CD14-positive monocyte (primary cell): ENCODE measurements around the gene TSPOAP1. TPM values are rescaled to one million over a fixed set of nuclear protein-coding genes. Genes with fewer than 3 reads are reported as not detected.

Experiments
- DNase-seq, 3 donors: peaks; one replicate each; pipeline ENCODE4 v3.0.0-alpha.2; 2011 to 2022
- H2AFZ ChIP-seq: 2 replicates; pipeline ENCODE4 v1.6.0; 2012; ENCODE audit warnings: mild to moderate bottlenecking, low read depth, low read length, inconsistent platforms; ENCODE audit not compliant: insufficient read depth, poor library complexity, severe bottlenecking
- H3K27ac ChIP-seq, 2 donors: 1 replicate in 1 of 2; 2 replicates in 1 of 2; pipeline ENCODE4 v1.5.1; 2012 to 2013; ENCODE audit warnings: low read length in 2 of 2, control low read depth in 1 of 2, inconsistent platforms in 1 of 2, low read depth in 1 of 2, mild to moderate bottlenecking in 1 of 2
- H3K27me3 ChIP-seq, 2 donors: one replicate each; pipeline versions ENCODE4 v1.6.0 to v1.6.1; 2011 to 2013; ENCODE audit warnings: low read length in 2 of 2; ENCODE audit not compliant: control insufficient read depth in 2 of 2, insufficient read depth in 2 of 2
- H3K36me3 ChIP-seq, 2 donors: replicated peaks in 1 of 2; 1 replicate in 1 of 2; 2 replicates in 1 of 2; pipeline versions ENCODE4 v1.5.1 to v1.6.1; 2012 to 2013; ENCODE audit warnings: low read length in 2 of 2, control low read depth in 1 of 2, inconsistent platforms in 1 of 2, mild to moderate bottlenecking in 1 of 2; ENCODE audit not compliant: insufficient read depth in 2 of 2, control insufficient read depth in 1 of 2
- H3K4me1 ChIP-seq, 2 donors: 1 replicate in 1 of 2; 2 replicates in 1 of 2; pipeline versions ENCODE4 v1.5.1 to v1.6.1; 2012 to 2013; ENCODE audit warnings: low read length in 2 of 2, control low read depth in 1 of 2, inconsistent platforms in 1 of 2, mild to moderate bottlenecking in 1 of 2, moderate library complexity in 1 of 2; ENCODE audit not compliant: insufficient read depth in 2 of 2, control insufficient read depth in 1 of 2
- H3K4me2 ChIP-seq: replicated peaks from 2 replicates; pipeline ENCODE3; 2012; ENCODE audit warnings: low read length, moderate library complexity, mild to moderate bottlenecking; ENCODE audit not compliant: poor library complexity, severe bottlenecking; ENCODE audit errors: extremely low read depth
- H3K4me3 ChIP-seq, 3 experiments: fragments of 200-600 bp in 1 of 3; sonication (generic) in 1 of 3; replicated peaks in 1 of 3; 1 replicate in 2 of 3; 2 replicates in 1 of 3; pipeline ENCODE4 v1.5.1; 2011 to 2013; ENCODE audit warnings: low read length in 3 of 3, mild to moderate bottlenecking in 3 of 3, control low read depth in 2 of 3, low read depth in 2 of 3, inconsistent platforms in 1 of 3, moderate library complexity in 1 of 3
- H3K79me2 ChIP-seq: 2 replicates; pipeline ENCODE4 v1.6.0; 2012; ENCODE audit warnings: mild to moderate bottlenecking, control low read depth, inconsistent platforms, low read length, moderate library complexity; ENCODE audit not compliant: insufficient read depth
- H3K9ac ChIP-seq: 2 replicates; pipeline ENCODE4 v1.6.0; 2017; ENCODE audit warnings: low read length, mild to moderate bottlenecking; ENCODE audit not compliant: insufficient read depth, poor library complexity, severe bottlenecking
- H3K9me3 ChIP-seq, 2 donors: replicated peaks in 1 of 2; 1 replicate in 1 of 2; 2 replicates in 1 of 2; pipeline versions ENCODE4 v1.5.1 to v1.6.1; 2012 to 2013; ENCODE audit warnings: low read length in 2 of 2, control low read depth in 1 of 2; ENCODE audit not compliant: control insufficient read depth in 1 of 2, insufficient read depth in 1 of 2
- H4K20me1 ChIP-seq: 2 replicates; pipeline ENCODE4 v1.6.0; 2012; ENCODE audit warnings: mild to moderate bottlenecking, low read length, control low read depth, moderate library complexity; ENCODE audit not compliant: insufficient read depth
- H3K27ac Mint-ChIP-seq, 7 donors: one replicate each; pipeline ENCODE4 v1.8.0; 2020; ENCODE audit warnings: mild to moderate bottlenecking in 7 of 7, mixed read lengths in 7 of 7, moderate library complexity in 6 of 7, inconsistent platforms in 2 of 7
- H3K27me3 Mint-ChIP-seq, 3 donors: one replicate each; pipeline ENCODE4 v1.8.0; 2021 to 2022; ENCODE audit warnings: low read depth in 3 of 3, mild to moderate bottlenecking in 3 of 3, mixed read lengths in 3 of 3, moderate library complexity in 3 of 3, inconsistent platforms in 1 of 3
- H3K36me3 Mint-ChIP-seq, 2 donors: one replicate each; pipeline ENCODE4 v1.8.0; 2020; ENCODE audit warnings: mixed read lengths in 2 of 2, inconsistent platforms in 1 of 2, mild to moderate bottlenecking in 1 of 2
- H3K4me1 Mint-ChIP-seq: one replicate; pipeline ENCODE4 v1.8.0; 2020; ENCODE audit warnings: mild to moderate bottlenecking, mixed read lengths
- H3K4me3 Mint-ChIP-seq, 2 donors: one replicate each; pipeline ENCODE4 v1.8.0; 2020; ENCODE audit warnings: mild to moderate bottlenecking in 2 of 2, mixed read lengths in 2 of 2, moderate library complexity in 1 of 2
- H3K9me3 Mint-ChIP-seq, 7 donors: one replicate each; pipeline ENCODE4 v1.8.0; 2020 to 2022; ENCODE audit warnings: mixed read lengths in 7 of 7, mild to moderate bottlenecking in 6 of 7, moderate library complexity in 6 of 7, inconsistent platforms in 2 of 7
- CTCF ChIP-seq: fragments of 200-600 bp; IDR thresholded peaks from one replicate; pipeline ENCODE4 v1.8.0; 2022; ENCODE audit warnings: antibody characterized with exemption, mild to moderate bottlenecking
- WGBS: methylation state at CpG from one replicate; pipeline ENCODE4 v1.1.5; 2013; ENCODE audit warnings: missing lambda C conversion rate; ENCODE audit not compliant: insufficient coverage; 5-methylcytosine and 5-hydroxymethylcytosine counted together
- intact Hi-C, 2 donors: fragments of 100-400 bp; cut with micrococcal nuclease; formaldehyde crosslinking; loops; one replicate each; pipeline versions ENCODE4 v1.15.0 to v1.15.1; 2023
- polyA plus RNA-seq, 3 donors: library from polyadenylated mRNA; depleted of rRNA in 1 of 3; unstranded in 2 of 3; stranded (reverse) in 1 of 3; fragments of 300-500 nt in 2 of 3; fragments of >200 nt in 1 of 3; fragmentation: Illumina TruSeq in 2 of 3; gene quantifications; 1 replicate in 2 of 3; 2 replicates in 1 of 3; pipeline ENCODE4 v1.2.3, GENCODE V29; 2012 to 2021

TSPOAP1 gene
- polyA plus RNA-seq, 3 donors, result 0.10 to 14.0 (median 0.18) TPM

- Mint-ChIP-seq H3K9me3 (no peaks in the 10 kb centered on the region), H3K27me3 (peaks cover 0 to 2% (median 0%) of the 10 kb centered on the region in 3 donors), H3K4me1 (peaks cover 89% of the 10 kb centered on the region), H3K36me3 (peaks cover 6 to 16% of the 10 kb centered on the region in 2 donors), H3K27ac (peak overlapping the region; percentile 99 to 100 (median 99)), H3K4me3 (peak overlapping the region; percentile 90 to 100)
- Histone ChIP-seq H3K27me3 (no peaks in the 10 kb centered on the region), H3K79me2 (peaks cover 92% of the 10 kb centered on the region), H4K20me1 (peaks cover 3% of the 10 kb centered on the region), H2AFZ (peak overlapping the region; percentile 74), H3K9ac (peak overlapping the region; percentile 70), H3K4me3 (peak overlapping the region; percentile 41 to 100 (median 47)), H3K36me3 (peaks cover 0 to 10% of the 10 kb centered on the region in 2 donors), H3K4me2 (peak overlapping the region; percentile 99), H3K27ac (peak overlapping the region; percentile 98 to 100), H3K4me1 (peaks cover 94 to 100% of the 10 kb centered on the region in 2 donors), H3K9me3 (no peaks in the 10 kb centered on the region)
- intact Hi-C loops, result loop anchor here in 1 of 2 donors (2.0 to 10.0 kb wide), 2 partner anchors 14 to 176 kb away; partner anchors contain the start of genes MTMR4 and SUPT4H1
- no peak for TF ChIP-seq CTCF
- peak; percentile 60 to 67 (median 64) for DNase-seq
- 0% methylated on average over 5 of the region's 10 CpGs for WGBS
Measured at GRCh38 chr17:58338841-58339754, 10.5 kb upstream of the TSPOAP1 start.

GRCh38 chr17:58338454-58338840, 9.9 kb upstream of the TSPOAP1 start:
- no peaks in the 10 kb centered on the region for H3K9me3 ChIP-seq
- peaks cover 0 to 4% of the 10 kb centered on the region in 2 donors for H3K36me3 ChIP-seq
- peaks cover 94 to 100% of the 10 kb centered on the region in 2 donors for H3K4me1 ChIP-seq
- no peak for TF ChIP-seq CTCF
- peak overlapping the region in 2 of 3 experiments; percentile 48 to 100 for H3K4me3 ChIP-seq
- no peaks in the 10 kb centered on the region for H4K20me1 ChIP-seq
- Mint-ChIP-seq H3K4me1 (peaks cover 89% of the 10 kb centered on the region), H3K4me3 (peak overlapping the region; percentile 90 to 100), H3K36me3 (peaks cover 4 to 12% of the 10 kb centered on the region in 2 donors), H3K27me3 (peaks cover 0 to 2% (median 0%) of the 10 kb centered on the region in 3 donors), H3K27ac (peak overlapping the region; percentile 99 to 100 (median 99)), H3K9me3 (no peaks in the 10 kb centered on the region)
- peaks cover 92% of the 10 kb centered on the region for H3K79me2 ChIP-seq
- WGBS, result 17% methylated on average over 3 of the region's 3 CpGs
- peak in 2 of 3 donors; percentile 40 to 48 for DNase-seq
- H3K27ac ChIP-seq, result peak overlapping the region; percentile 98 to 100
- intact Hi-C loops, result loop anchor here in 1 of 2 donors (2.0 to 10.0 kb wide), 2 partner anchors 14 to 176 kb away; partner anchors contain the start of genes MTMR4 and SUPT4H1
- peak overlapping the region; percentile 99 for H3K4me2 ChIP-seq
- H3K27me3 ChIP-seq, result no peaks in the 10 kb centered on the region
- H2AFZ ChIP-seq, result no peak overlapping the region
- H3K9ac ChIP-seq, result peak overlapping the region; percentile 98
